Upper lobe of left lung (tissue), 6 donors: Measurements from ENCODE around the gene GBP5. TPM values are rescaled to one million over a fixed set of nuclear protein-coding genes. Genes with fewer than 3 reads are reported as not detected.
A peak's percentile ranks its signal among the peaks of the same experiment; 100 is the strongest.

Experiments
- ATAC-seq, 2 donors: fragments of 200-7000 bp; cut with Tn5 transposase; one replicate each; pipeline ENCODE4 v1.9.1; 2022; ENCODE audit warnings: mild to moderate bottlenecking in 2 of 2, moderate library complexity in 2 of 2; ENCODE audit not compliant: low FRiP score in 2 of 2
- DNase-seq, 2 donors: peaks; one replicate each; pipeline ENCODE4 v3.0.0-alpha.2; 2019 to 2020
- H3K27ac ChIP-seq, 4 donors: fragments of 200-600 bp; sonication (generic); one replicate each; pipeline ENCODE4 v1.5.1; 2016 to 2019
- H3K27me3 ChIP-seq, 4 donors: fragments of 200-600 bp; sonication (generic); one replicate each; pipeline ENCODE4 v1.5.1; 2017 to 2019
- H3K36me3 ChIP-seq, 4 donors: fragments of 200-600 bp; sonication (generic); one replicate each; pipeline ENCODE4 v1.5.1; 2016 to 2019
- H3K4me1 ChIP-seq, 4 donors: fragments of 200-600 bp; sonication (generic); one replicate each; pipeline ENCODE4 v1.5.1; 2018 to 2019
- H3K4me3 ChIP-seq, 4 donors: fragments of 200-600 bp; sonication (generic); one replicate each; pipeline ENCODE4 v1.5.1; 2017 to 2019; ENCODE audit warnings: mild to moderate bottlenecking in 2 of 4, moderate library complexity in 1 of 4
- H3K9me3 ChIP-seq, 4 donors: fragments of 200-600 bp; sonication (generic); one replicate each; pipeline ENCODE4 v1.5.1; 2018 to 2019
- CTCF ChIP-seq, 6 experiments: fragments of 450-650 bp in 4 of 6; fragments of 200-600 bp in 2 of 6; sonication (generic) in 2 of 6; IDR thresholded peaks; one replicate each; pipeline ENCODE4 v1.5.1; 2016 to 2019; ENCODE audit warnings: antibody characterized with exemption in 6 of 6
- EP300 ChIP-seq, 4 donors: sonication (generic); formaldehyde crosslinking; IDR thresholded peaks; one replicate each; pipeline ENCODE4 v1.5.1; 2017; ENCODE audit warnings: antibody characterized with exemption in 4 of 4, control low read depth in 2 of 4
- POLR2A ChIP-seq, 4 donors: fragments of 450-650 bp; IDR thresholded peaks; one replicate each; pipeline ENCODE4 v1.5.1; 2016 to 2017; ENCODE audit warnings: antibody characterized with exemption in 4 of 4, mild to moderate bottlenecking in 2 of 4
- POLR2AphosphoS5 ChIP-seq, 2 donors: sonication (generic); formaldehyde crosslinking; IDR thresholded peaks; one replicate each; pipeline ENCODE4 v1.5.1; 2017; ENCODE audit warnings: antibody characterized with exemption in 2 of 2
- WGBS, 2 donors: methylation state at CpG; one replicate each; pipeline ENCODE4 v1.1.5; 2017 to 2018; 5-methylcytosine and 5-hydroxymethylcytosine counted together
- total RNA-seq, 6 donors: library from RNA; depleted of rRNA in 4 of 6; stranded (reverse); fragments of >200 nt in 4 of 6; gene quantifications; one replicate each; pipeline versions ENCODE4 v1.1.0 to v1.2.1, GENCODE V29; 2016 to 2021
- donor health status: DM: no; HTN: no; CAD: no; lungs with moderate emphysema.
- donor health status: DM: no; HTN: yes; CAD: no; lungs with severe emphysema.

The GBP5 gene
- total RNA-seq, 6 donors from 2014 or later, result 4.1 to 24.5 (median 7.9) TPM

- TF ChIP-seq CTCF (IDR thresholded peaks at IDR 0.05) (no peak), POLR2A (IDR thresholded peaks at IDR 0.05) (no peak), POLR2AphosphoS5 (IDR thresholded peaks at IDR 0.05) (no peak), EP300 (IDR thresholded peaks at IDR 0.05) (no peak)
- WGBS, 2 donors, result 96% methylated on average over 8 to 9 of the region's 13 CpGs
- peak overlapping the region in 2 of 4 donors; percentile 28 to 74 for H3K27ac ChIP-seq
- ATAC-seq (no peak), DNase-seq (peak in 1 of 2 donors; percentile 68)
- H3K4me1 ChIP-seq, result peaks cover 0 to 13% (median 4%) of the 10 kb centered on the region in 4 donors
- no peak overlapping the region for H3K4me3 ChIP-seq
- no peaks in the 10 kb centered on the region for H3K36me3 ChIP-seq
- H3K9me3 ChIP-seq, result no peaks in the 10 kb centered on the region
- no peaks in the 10 kb centered on the region for H3K27me3 ChIP-seq
Observed at GRCh38 chr1:89273324-89273778, 691 bp upstream of the GBP5 start.

- DNase-seq, result no peak
- no peak overlapping the region for H3K27ac ChIP-seq
- peak in 1 of 2 donors; percentile 64 for ATAC-seq
- no peaks in the 10 kb centered on the region for H3K9me3 ChIP-seq
- H3K36me3 ChIP-seq, result no peaks in the 10 kb centered on the region
- peaks cover 0 to 13% (median 4%) of the 10 kb centered on the region in 4 donors for H3K4me1 ChIP-seq
- TF ChIP-seq POLR2A (IDR thresholded peaks at IDR 0.05) (no peak), EP300 (IDR thresholded peaks at IDR 0.05) (no peak)
- WGBS, 2 donors, result 55 to 61% methylated on average over 3 of the region's 3 CpGs
- H3K27me3 ChIP-seq, result no peaks in the 10 kb centered on the region
- H3K4me3 ChIP-seq, result peak overlapping the region in 2 of 4 donors; percentile 39
Observed at GRCh38 chr1:89271341-89272015, 1.2 kb downstream of the GBP5 start.

DNA sequence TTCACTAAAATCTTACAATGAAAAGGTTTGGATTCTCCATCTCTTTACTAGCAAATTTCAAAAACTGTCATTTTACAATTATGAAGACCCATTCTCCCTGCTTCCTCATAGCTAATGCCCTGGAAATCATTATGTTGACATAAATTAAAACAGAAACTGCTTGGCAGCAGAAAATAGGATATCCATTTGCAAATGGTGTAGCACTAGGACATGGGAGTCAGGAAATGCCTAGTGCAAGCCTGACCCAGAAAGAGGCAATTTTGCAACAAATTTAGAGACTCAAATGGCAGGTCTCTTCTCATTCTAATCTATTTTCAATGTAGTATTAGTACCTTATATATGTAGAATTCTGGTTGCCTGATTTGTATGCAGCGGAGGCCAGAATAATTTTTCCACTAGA is 2.2 kb downstream of the GBP5 start:
- H3K9me3 ChIP-seq, result no peaks in the 10 kb centered on the region
- no peaks in the 10 kb centered on the region for H3K27me3 ChIP-seq
- peaks cover 0 to 13% (median 4%) of the 10 kb centered on the region in 4 donors for H3K4me1 ChIP-seq
- WGBS, 2 donors, result 94 to 100% methylated on average over 1 of the region's 1 CpG
- peak overlapping the region in 2 of 4 donors; percentile 39 for H3K4me3 ChIP-seq
- H3K36me3 ChIP-seq, result no peaks in the 10 kb centered on the region
- ATAC-seq (no peak), DNase-seq (no peak)
- no peak overlapping the region for H3K27ac ChIP-seq
- TF ChIP-seq POLR2A (IDR thresholded peaks at IDR 0.05) (no peak), CTCF (IDR thresholded peaks at IDR 0.05) (no peak), POLR2AphosphoS5 (IDR thresholded peaks at IDR 0.05) (no peak), EP300 (IDR thresholded peaks at IDR 0.05) (no peak)

GRCh38 chr1:89269277-89269676 is 3.4 kb downstream of the GBP5 start:
- Histone ChIP-seq H3K9me3 (no peaks in the 10 kb centered on the region), H3K36me3 (no peaks in the 10 kb centered on the region), H3K4me3 (peak overlapping the region in 1 of 4 donors; percentile 10), H3K4me1 (peaks cover 0 to 10% (median under 1%) of the 10 kb centered on the region in 4 donors), H3K27ac (no peak overlapping the region), H3K27me3 (no peaks in the 10 kb centered on the region)
- WGBS, 2 donors, result 70 to 86% methylated on average over 5 of the region's 5 CpGs
- ATAC-seq (no peak), DNase-seq (no peak)
- TF ChIP-seq EP300 (IDR thresholded peaks at IDR 0.05) (no peak), CTCF (IDR thresholded peaks at IDR 0.05) (no peak), POLR2A (IDR thresholded peaks at IDR 0.05) (no peak), POLR2AphosphoS5 (IDR thresholded peaks at IDR 0.05) (no peak)

DNA sequence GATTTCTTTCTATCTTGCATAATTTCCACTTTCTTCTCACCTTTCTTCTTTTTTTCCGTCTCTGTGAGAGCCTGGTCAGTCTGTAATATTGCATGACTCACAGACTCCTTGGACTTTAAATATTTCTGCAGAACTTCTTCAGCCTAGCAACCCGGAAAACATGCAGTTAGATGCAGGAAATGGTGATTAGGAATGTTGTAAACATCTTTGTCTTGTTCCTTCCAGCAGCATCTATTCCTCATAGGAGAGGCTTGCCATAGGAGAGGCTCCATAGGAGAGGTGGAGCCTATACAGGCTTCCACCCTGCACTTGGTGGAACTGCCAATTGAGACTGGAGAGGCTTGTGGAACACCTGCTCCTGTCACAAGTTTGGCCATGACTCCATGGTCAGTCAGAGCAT is 10.0 kb downstream of the GBP5 start:
- no peaks in the 10 kb centered on the region for H3K36me3 ChIP-seq
- peak; percentile 14 to 55 for ATAC-seq
- no peaks in the 10 kb centered on the region for H3K27me3 ChIP-seq
- peak overlapping the region in 3 of 4 donors; percentile 27 to 63 (median 55) for H3K27ac ChIP-seq
- WGBS, 2 donors, result 28 to 29% methylated on average over 2 of the region's 2 CpGs
- peaks cover 12 to 28% (median 24%) of the 10 kb centered on the region in 4 donors for H3K4me1 ChIP-seq
- DNase-seq, result no peak
- no peaks in the 10 kb centered on the region for H3K9me3 ChIP-seq
- peak overlapping the region in 2 of 4 donors; percentile 11 to 32 for H3K4me3 ChIP-seq
- TF ChIP-seq POLR2A (IDR thresholded peaks at IDR 0.05) (no peak), EP300 (IDR thresholded peaks at IDR 0.05) (peak in 2 of 4 donors; percentile 23 to 27), CTCF (IDR thresholded peaks at IDR 0.05) (no peak)
